Esophagus mucosa (tissue), 1 donor: ENCODE results near the gene PRL. TPM values are rescaled to one million over a fixed set of nuclear protein-coding genes. Genes with fewer than 3 reads are reported as not detected.

ENCODE experiments used
- ATAC-seq: fragments of 200-7000 bp; cut with Tn5 transposase; one replicate; pipeline ENCODE4 v1.9.1; 2020
- total RNA-seq: library from RNA; stranded (reverse); gene quantifications from one replicate; pipeline ENCODE4 v1.2.4, GENCODE V29; 2023
- donor health status: DM: yes; HTN: yes; CAD: no.

The PRL gene
- total RNA-seq, 1 donor from 2014 or later = not detected

DNA sequence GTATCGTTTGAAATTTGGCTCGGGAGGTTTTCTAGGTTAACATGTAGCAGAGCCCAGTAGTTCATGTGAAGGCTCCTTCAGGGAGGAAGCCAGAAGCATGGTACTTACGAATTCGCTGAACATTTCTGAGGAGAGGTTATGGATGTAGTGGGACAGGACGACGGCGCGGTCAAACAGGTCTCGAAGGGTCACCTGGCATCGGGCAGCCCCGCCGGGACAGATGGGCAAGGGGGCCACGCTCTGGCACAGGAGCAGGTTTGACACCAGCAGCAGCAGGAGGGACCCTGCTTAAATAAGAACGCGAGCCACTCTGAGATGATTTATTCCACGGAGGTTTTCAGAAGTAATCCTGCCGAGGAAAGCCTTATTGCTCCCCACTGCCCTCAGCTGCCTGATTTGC, 2.5 kb downstream of the PRL start:
- no peak for ATAC-seq

DNA sequence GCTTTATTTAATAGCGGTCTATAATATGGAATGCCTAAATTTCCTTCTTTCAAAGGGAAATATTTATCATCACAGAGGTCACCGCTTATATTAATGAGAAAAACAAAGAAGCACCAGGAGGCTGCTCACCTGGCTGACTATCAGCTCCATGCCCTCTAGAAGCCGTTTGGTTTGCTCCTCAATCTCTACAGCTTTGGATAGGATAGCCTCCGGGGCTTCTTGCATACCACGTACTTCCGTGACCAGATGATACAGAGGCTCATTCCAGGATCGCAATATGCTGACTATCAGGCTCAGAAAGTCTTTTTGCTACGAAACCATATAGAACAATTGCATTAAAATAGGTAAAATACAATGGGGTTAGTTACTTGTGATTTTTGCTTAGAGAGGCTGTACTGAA, 6.8 kb downstream of the PRL start:
- ATAC-seq = no peak

DNA sequence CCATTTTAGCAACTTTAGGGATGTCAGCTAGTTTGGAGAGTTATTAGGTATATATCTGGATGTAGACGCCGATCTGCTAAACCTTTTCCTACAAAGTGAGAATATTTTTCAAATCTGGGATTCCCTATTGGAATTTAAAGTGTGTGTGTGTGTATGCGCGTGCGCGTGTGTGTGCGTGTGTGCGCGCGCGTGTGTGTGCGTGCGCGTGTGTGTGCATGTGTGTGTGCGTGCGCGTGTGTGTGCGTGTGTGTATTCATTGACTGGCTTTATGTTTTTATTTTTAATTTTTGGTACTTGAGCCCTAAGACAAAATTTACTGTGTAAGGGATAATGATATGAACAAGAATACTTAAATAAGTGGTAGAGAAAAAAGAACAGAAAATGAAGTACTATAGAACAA, 8.1 kb downstream of the PRL start:
- ATAC-seq = no peak

DNA sequence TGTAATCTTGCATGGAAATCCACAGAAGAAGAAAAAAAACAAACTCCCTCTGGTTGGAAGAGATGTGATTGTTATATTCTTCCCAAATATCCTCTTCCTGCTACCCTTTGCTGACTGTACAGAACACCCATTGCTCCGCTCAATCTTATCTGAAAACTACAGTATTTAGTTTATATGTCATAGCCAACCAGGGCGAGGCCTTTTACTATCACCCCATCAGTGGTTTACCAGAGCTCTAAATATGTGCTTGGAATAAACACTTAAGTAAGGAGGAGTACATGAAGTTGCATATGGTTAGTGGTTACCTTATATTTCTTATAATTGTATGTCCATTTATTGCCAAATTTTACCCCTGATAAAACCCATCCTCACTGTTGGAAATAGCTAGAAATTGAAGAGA, 12.2 kb downstream of the PRL start:
- ATAC-seq = no peak

DNA sequence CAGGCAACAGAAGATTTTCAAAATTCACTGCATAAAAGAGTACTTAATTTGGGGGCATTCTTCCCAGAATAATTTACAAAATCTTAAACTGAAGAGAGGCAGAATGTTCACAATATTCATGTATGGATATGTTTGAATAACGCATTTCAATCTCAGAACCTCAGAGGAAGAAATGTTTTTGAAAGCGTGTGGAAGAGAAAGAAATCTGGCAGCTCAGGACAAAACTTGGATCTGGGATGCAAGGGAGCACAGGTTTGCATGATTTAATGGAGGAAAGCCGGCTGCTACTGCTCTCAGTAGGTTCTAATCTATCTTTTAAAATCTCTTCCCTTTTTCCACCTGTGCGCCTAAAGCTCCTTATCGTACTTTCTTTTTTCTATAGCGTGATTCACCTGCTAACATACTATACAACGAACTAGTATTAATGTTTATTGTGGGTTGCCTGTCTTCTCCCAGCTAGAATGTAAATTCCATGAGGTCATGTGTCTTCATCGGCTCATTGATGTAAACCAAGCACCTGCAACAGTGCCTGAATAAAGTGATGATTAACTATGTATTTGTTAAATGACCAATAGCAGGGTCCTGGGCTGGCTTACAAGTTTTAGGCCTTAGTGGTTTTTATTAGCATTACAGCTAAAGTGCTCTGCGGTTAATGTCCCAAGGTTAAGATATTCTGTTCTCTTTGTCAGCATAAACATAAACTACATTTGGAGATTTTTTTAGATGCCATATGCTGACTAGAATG, 15.3 kb downstream of the PRL start:
- ATAC-seq = no peak

DNA sequence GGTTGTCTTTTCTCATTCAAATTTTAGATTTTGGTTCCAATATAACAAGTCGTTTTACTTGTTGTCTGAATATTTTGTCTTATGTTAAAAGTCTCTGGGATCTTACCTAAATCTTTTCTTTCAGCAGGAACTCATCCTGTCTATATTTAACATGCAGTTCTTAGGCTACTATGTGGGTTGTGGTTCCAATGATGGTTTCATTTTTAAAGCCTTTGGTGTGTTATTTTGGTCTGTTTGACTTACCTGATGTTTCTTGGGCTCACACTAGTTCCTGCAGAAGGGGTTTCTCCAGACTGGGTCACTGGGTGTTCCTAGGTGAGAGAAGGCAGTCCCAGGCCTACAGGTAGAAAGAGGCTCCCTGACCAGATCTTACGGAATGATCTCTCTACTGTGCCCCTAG, 17.4 kb downstream of the PRL start:
- ATAC-seq = no peak

DNA sequence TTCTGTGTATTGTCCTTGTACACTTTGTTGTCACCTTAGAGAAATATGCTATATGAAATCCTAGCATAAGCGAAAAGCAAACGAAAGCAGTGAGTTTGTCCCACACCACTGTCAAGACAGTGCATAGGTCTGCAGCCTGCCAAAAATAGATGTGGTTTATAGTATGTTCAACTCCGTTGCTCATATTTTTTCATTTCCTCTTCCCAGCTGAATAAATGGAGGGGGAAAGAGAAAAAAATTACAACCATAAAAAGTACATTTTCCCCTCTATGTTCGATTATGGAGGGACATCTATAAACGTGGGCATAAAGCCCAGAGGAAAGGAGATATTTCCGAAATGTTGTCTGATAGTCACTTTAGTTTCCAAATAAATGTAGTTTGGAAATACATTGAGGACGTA, 25.8 kb downstream of the PRL start:
- ATAC-seq = no peak

DNA sequence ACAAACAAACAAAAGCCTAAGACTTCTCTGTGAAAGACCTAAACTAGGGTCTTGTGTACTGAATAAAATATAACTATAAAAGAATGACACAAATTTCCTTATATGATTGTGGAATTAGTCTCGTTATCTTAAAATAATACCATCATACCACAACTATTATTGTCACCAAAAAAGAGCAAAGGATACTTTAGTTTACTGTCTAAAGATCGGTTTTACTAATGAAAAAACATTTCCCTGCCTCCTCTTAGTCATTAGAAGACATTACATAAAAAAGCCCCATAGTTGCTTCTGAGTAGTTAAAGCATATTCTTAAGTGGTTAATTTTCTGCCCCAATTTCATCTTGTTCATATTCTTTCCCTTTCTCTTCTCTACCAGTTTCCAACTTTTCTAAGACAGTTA, 33.1 kb downstream of the PRL start:
- no peak for ATAC-seq

DNA sequence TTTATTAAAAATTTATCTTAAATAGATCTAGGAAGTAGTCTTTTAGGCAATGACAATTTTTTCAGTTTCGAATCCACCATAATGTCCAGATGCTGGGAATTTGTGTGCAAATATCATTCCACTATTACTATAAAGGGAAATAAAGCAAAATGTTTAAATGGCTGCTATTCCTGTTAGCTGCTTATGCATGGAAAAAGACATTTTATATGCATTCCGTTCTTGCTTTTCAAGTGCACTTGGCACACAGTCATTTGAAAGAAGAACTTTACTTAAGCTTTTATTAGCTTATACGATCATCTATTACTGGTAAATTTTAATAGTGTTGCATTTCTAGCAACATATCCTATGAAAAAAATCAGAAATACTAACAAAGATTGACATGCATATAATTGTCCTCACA, 42.0 kb downstream of the PRL start:
- ATAC-seq = no peak

DNA sequence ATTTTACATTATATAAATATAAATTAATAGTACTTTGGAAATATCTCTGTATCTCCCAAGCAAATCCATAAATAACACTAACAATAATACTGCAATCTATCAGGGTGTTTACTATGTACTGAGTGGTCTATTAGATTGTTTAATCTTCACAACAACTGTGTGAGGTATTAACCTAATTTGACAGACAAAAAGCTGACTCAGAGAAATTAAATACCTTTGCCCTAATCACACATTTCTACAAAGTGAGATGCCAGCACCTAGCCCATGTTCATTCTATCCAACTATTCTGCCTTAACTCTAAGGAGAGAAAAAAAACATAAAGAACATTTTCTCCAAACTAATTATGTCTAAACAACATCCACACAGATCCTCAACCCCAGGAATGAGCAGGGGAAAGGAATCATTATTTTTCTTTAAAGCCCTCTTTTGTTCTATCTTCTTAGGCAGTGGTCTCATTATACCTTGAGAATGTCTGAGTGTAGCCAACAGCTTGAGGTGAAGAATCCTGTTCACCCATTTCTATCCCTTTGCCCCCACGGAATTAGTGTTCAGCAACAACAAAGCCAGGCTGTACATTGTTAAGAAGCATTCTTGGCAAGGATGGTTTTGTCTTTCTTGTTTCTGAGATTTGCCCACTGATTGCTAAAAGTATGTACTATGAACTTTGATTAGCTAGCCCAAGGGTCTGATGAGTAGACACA, 42.7 kb downstream of the PRL start:
- ATAC-seq = no peak

DNA sequence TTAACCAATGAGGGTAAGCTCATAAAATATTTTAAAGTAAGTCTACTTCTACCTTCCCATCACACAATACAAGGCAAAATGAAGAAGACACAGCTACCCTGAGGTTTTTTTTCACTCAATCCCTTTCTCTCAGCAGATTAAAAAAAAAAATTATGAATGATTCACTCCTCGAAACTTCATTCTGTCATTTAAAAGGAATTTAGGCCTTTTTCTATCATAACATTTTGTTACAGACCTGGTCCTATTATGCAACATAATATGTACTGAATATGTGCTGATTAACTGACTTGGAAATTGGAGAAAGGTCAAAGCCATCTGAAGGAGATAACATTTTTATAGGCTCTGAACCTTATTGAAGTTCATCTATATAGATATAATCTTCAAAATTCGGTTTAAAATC, 45.5 kb downstream of the PRL start:
- ATAC-seq = no peak

DNA sequence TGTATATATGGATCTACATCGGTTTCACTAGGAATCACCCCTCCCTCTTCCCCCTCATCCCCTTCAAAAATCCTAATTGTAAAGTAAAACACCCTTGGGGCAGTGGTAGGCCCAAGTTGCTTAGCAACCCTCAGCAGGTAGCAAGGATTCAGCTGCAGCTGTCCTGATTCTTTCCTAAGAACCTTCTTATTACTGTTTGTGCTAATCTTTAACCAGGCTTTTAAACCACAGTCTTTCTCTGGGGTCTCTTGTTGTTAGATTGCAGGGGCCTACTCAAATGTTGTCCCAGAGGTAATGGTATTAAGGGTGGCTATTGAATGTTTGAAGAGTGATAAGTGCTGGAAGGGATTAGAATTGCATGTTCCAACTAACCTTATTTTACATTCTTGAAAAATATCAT, 46.4 kb downstream of the PRL start:
- ATAC-seq = no peak

DNA sequence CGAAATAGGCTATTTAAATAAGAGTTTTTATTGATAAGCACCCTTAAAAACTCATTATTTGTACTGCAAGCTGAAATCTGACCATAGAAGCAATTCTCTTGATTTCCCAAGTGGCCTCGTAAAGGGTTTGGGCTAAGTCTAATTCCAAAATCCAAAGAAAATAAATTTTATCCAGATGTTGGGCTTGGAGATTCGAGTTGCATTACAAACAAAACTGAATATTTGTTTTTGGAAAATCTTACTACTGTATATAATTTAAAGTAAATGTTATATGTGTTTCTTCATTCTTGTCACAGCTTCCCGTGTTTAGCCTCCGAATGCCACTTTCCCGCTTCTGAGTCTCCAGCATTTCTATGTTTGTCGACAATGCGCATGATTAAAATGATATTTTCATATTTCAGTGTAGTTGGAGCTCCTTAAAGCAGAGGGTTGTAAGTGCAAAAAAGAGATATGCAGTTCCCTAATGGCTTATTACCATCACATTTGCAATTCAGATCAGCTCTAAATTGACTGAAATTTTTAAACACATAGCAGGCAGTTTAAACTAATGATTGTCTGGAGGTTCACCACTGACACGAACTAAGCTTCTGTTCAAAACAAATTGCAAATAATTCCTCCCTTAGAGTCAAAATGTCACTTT, 47.0 kb downstream of the PRL start:
- no peak for ATAC-seq

DNA sequence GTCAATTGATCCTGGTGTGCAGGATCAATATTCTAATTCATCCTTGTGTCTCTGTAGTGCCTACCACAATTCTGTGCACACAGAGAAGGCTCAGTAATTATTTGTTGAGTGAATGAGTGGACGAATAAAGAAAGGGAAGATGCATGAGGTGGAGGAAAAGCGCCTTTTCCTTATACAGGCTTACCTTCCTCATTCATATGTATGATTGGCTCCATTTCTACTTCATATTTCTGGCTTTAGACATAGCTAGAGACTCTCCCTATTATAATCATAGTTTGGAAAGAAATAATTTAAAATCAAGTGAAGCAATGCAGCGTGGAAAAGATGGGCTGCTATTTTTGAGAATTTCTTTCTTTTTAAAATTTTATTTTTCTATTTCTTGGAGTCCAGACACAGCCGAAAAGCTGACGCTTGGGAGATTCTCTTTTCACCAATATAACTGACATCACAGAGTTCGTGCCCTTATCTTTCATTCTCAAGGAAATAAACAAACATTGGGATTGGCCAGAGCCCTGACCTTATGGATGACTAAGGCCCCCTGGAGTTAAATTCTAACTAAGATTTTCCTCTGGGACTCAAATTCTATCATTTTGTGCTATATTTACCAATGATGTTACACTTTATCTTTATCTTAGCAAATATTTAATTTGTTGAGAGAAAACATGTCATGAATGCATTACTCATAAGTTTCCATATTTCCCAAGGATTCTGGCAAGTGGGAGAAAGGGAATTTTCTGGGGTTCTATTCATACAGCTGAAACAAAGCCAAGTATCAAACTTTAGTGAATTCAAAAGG, 48.1 kb downstream of the PRL start:
- no peak for ATAC-seq

DNA sequence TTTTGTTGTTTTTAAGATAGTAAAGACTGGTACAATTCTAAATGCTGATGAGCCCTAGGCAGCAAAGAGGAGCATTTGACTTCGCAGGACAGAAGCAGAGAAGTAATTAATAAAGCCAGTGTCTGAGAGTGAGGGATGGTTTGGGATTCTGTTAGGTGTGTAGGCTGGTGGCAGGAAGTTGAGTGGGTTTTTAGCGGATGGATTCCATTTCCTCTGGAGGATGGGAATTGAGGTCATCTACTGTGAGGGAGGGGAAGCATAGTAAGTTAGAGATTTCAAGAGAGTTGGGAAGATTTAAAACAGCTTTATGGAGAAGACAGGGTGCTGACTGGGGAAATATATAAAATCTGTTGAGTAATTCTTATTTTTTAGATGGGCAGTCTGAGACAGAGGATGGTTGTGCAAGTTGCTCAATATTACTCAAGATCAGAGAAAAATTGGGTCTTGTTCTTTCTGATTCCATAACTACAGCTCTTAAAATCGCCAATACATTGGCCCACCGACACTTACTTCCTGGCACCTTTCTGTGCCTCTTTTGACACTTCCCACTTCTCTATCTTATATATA, 48.8 kb downstream of the PRL start:
- no peak for ATAC-seq

DNA sequence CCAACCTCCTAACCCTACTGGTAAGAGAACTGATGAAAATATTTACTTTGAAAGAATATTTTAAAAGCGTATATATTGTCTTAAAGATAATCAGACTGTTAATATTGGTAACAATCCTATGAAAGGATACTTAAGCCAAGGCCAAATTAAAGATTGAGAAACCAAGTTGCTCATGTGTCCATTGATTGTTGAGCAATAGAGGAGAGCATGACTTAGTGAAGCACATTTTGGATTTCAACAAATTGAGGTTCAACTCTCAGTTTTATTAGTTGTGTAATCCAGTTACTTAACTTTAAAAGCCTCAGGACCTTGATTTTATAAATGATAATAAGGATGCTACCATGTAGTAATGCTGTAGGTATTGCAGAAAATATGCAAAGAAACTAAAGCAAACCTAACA, 56.8 kb downstream of the PRL start:
- ATAC-seq = no peak

DNA sequence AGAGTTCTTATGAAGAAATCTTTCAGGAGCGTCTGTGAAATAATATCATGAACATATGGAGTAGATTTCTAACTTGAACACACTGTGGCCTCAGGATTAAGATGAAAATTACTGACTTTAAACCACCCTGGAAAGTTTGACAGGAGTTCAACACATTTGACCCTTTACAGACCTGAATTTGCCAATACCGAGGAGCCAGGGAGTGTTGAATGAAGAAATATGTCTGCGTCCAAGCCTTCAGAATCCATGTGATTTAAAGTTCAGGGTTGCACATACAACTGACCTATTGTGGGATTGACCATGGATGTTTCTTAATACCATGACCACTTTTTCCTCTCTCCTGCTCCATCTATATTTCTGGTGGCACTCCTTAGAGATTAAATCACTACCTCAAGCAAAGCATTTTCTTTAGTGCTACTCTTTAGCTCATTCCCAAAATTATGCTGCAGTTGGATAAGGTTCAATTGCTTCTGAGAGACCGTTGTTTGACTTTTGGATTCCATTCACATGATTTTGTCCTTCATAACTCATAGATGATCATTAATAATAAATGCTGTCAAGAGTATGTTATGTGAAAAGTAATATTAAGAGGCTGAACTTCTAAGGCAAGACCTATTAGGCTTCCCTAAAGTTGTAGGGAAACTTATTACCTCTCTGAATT, 57.4 kb downstream of the PRL start:
- ATAC-seq = no peak

DNA sequence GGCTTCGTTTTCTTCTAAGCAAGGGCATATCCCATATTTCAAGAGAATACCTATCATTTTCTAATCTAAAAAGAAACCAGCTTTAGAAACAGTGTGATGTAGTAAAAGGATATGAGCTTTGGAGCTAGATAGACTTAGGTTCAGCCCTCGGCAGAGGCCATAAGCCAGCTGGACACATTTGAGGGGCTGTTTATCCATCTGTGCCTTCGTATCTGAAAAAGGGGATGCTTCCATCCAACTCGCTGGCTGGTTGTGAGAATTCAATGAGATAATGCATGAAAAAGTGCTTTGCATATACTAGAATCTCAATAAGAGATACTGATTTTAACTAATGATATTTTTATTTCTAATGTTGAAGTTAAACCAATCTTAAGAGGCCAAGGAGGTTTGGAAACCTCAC, 58.0 kb downstream of the PRL start:
- ATAC-seq = no peak

DNA sequence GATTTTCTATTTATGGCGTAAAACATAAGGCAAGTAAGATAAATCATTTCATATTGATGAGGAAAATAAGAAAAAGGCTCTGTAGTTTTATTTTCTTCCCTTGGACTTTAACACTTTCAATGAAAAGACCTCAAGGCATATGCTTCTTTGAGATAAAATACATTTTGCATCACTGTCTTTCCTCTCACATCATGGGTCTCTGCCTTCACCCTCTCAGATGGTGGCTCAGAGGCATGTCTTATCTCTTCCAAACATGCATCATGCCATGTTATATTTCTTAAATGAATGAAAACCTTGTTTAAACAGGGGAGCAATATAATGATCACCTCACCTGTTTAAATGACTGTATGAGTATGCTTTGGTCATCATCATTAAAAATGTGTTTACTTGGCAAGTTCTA, 59.3 kb downstream of the PRL start:
- ATAC-seq = no peak
